Pancreas (tissue), 10 donors: ENCODE measurements around the gene NFATC2IP. TPM values are rescaled to one million over a fixed set of nuclear protein-coding genes. Genes with fewer than 3 reads are reported as not detected.
"Not testable (repeated sequence)": the region's sequence is repeated elsewhere in the genome, so short reads cannot be mapped to it uniquely, and the experiment has no call there.

Source experiments
- ATAC-seq, 4 donors: fragments of 200-7000 bp; cut with Tn5 transposase; one replicate each; pipeline versions ENCODE4 v1.8.0 to v1.9.1; 2020; ENCODE audit warnings: mild to moderate bottlenecking in 4 of 4, moderate library complexity in 4 of 4
- DNase-seq, 6 donors: peaks; one replicate each; pipeline ENCODE4 v3.0.0-alpha.2; 2020
- FAIRE-seq: peaks from 2 replicates; lab custom pipeline; 2012; peaks lifted over from hg19 to GRCh38; lab: Jason Lieb, UNC
- H3K27ac ChIP-seq, 4 donors: fragments of 200-600 bp; sonication (generic); 1 replicate in 3 of 4; 2 replicates in 1 of 4; pipeline versions ENCODE4 v1.5.0 to v1.8.0; 2020
- H3K27me3 ChIP-seq, 4 donors: fragments of 200-600 bp; one replicate each; pipeline ENCODE4 v1.8.0; 2021
- H3K36me3 ChIP-seq, 3 donors: fragments of 200-600 bp; sonication (generic) in 1 of 3; one replicate each; pipeline versions ENCODE4 v1.5.0 to v1.8.0; 2020 to 2021
- H3K4me1 ChIP-seq, 3 donors: fragments of 200-600 bp; one replicate each; pipeline ENCODE4 v1.8.0; 2021
- H3K4me3 ChIP-seq, 4 donors: fragments of 200-600 bp; sonication (generic) in 2 of 4; one replicate each; pipeline versions ENCODE4 v1.5.0 to v1.8.0; 2020 to 2021
- H3K9me3 ChIP-seq, 4 donors: fragments of 200-600 bp; one replicate each; pipeline ENCODE4 v1.8.0; 2021
- WGBS, 2 donors: extraction: QIAGEN DNeasy Blood & Tissue Kit; methylation state at CpG; one replicate each; pipeline ENCODE4 v1.1.7; 2013; 5-methylcytosine and 5-hydroxymethylcytosine counted together
- intact Hi-C, 3 donors: fragments of 100-400 bp; cut with DNase I; formaldehyde crosslinking; loops; one replicate each; pipeline versions ENCODE4 v1.11.1 to v1.14.2; 2022
- polyA plus RNA-seq, 2 donors: library from polyadenylated mRNA; stranded (reverse); fragments of 200-250 nt; gene quantifications; one replicate each; pipeline ENCODE4 v1.2.3, GENCODE V29; 2013
- total RNA-seq, 6 donors: library from RNA; stranded (reverse); fragmentation: NEBNext Ultra II Directional in 4 of 6; extraction: Animal tissue kit (Norgen Biotek cat#: 25700) in 4 of 6; gene quantifications; one replicate each; pipeline versions ENCODE4 v1.2.1 to v1.2.4, GENCODE V29; 2021 to 2023
- TF ChIP-seq, protein P1 (sequence below), 4 donors: fragments of 200-600 bp; sonication (generic) in 3 of 4; IDR thresholded peaks; one replicate each; pipeline versions ENCODE4 v1.5.0 to v1.8.0; 2021; ENCODE audit warnings: antibody characterized with exemption in 4 of 4
- donor health status: healthy with polysubstance abuse.
- donor health status: DM: no; HTN: no; CAD: no; lungs with moderate emphysema.
- donor health status: DM: no; HTN: no; CAD: no.
- donor health status: control.
- donor health status: control.
- donor health status: Bipolar disorder and iron deficiency.
- donor health status: DM: yes; HTN: yes; CAD: no.
- donor health status: DM: no; HTN: no; CAD: no.
- donor health status: DM: no; HTN: no; CAD: no.
- donor health status: DM: yes; HTN: yes; CAD: no.

The NFATC2IP gene
- total and polyA plus RNA-seq, 8 donors, result 9.2 to 22.0 (median 12.6) TPM

DNA sequence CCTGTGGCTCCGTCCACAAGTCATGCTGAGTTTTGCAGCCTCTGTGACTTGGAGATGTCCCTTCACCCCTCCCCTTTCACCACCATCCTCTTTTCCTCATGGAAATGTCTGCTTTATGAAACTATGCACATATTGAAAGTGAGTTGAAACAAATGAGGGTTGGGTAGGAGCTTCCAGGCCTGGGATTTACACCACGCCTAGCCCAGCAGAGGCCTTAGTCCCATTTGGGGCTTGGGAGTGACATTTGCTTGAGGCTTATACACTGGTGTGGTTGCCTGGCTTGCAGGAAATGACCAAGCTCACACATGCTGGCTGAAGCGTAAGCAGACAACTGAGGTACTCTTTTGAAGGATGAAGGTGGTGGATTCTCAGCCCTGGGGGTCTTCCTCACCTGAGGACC, 13.3 kb downstream of the NFATC2IP start:
- ATAC-seq (no peak), DNase-seq (no peak), FAIRE-seq (no peak)
- Histone ChIP-seq H3K27me3 (no peaks in the 10 kb centered on the region), H3K4me3 (no peak overlapping the region), H3K4me1 (no peaks in the 10 kb centered on the region), H3K36me3 (peaks cover 0 to 7% (median 7%) of the 10 kb centered on the region in 3 donors), H3K9me3 (no peaks in the 10 kb centered on the region), H3K27ac (no peak overlapping the region)
- intact Hi-C loops, result no loop called here
- TF ChIP-seq, protein P1, sequence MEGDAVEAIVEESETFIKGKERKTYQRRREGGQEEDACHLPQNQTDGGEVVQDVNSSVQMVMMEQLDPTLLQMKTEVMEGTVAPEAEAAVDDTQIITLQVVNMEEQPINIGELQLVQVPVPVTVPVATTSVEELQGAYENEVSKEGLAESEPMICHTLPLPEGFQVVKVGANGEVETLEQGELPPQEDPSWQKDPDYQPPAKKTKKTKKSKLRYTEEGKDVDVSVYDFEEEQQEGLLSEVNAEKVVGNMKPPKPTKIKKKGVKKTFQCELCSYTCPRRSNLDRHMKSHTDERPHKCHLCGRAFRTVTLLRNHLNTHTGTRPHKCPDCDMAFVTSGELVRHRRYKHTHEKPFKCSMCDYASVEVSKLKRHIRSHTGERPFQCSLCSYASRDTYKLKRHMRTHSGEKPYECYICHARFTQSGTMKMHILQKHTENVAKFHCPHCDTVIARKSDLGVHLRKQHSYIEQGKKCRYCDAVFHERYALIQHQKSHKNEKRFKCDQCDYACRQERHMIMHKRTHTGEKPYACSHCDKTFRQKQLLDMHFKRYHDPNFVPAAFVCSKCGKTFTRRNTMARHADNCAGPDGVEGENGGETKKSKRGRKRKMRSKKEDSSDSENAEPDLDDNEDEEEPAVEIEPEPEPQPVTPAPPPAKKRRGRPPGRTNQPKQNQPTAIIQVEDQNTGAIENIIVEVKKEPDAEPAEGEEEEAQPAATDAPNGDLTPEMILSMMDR (IDR thresholded peaks at IDR 0.05), result no peak
- 94 to 95% methylated on average over 3 of the region's 3 CpGs for WGBS, 2 donors

DNA sequence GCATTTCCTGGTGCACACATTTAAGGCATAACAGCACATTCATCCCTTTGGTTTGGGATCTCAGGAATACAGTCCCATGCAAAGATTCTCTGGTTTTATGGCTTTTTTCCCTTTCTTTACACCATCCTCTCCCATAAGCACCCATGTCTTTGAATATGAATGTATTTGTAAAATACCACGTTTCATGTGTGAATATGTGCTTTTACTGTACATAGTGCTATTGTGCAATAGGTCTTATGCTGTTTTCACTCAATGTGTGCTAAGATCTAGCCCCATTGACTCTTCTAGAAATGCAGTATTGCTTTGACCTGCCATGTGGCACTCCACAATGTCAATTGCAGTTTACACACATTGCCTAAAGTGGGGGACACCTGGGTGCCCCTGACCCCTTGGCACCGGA, 13.8 kb downstream of the NFATC2IP start:
- DNase-seq, result no peak
- Histone ChIP-seq H3K9me3 (no peaks in the 10 kb centered on the region), H3K4me1 (no peaks in the 10 kb centered on the region), H3K4me3 (no peak overlapping the region), H3K36me3 (peaks cover 0 to 7% (median 7%) of the 10 kb centered on the region in 3 donors), H3K27me3 (no peaks in the 10 kb centered on the region), H3K27ac (no peak overlapping the region)
- WGBS, 2 donors, result 83 to 89% methylated on average over 2 of the region's 2 CpGs
- intact Hi-C loops, result no loop called here
- ATAC-seq, result no peak
- FAIRE-seq, result no peak
- TF ChIP-seq, protein P1 (IDR thresholded peaks at IDR 0.05), result no peak

DNA sequence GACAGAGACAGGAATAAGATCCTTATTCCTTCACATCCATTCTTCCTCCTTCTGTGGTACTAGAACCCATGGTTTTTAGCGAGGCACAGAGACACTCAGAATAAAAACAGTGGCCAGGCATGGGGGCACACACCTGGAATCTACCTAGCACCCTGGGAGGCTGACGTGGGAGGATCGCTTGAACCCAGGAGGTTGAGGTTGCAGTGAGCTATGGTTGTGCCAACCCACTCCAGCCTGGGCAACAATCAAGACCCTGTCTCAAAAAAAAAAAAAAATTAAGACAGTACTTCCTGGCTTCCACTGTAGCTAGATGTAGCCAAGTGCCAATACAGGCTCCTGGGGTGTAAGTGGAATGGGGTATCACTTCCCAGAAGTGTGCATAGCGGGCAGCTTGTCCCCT, 16.4 kb downstream of the NFATC2IP start:
- intact Hi-C loops, result no loop called here
- TF ChIP-seq, protein P1 (IDR thresholded peaks at IDR 0.05), result no peak
- Histone ChIP-seq H3K9me3 (no peaks in the 10 kb centered on the region), H3K27ac (no peak overlapping the region), H3K4me1 (no peaks in the 10 kb centered on the region), H3K36me3 (peaks cover 0 to 7% (median 0%) of the 10 kb centered on the region in 3 donors), H3K27me3 (no peaks in the 10 kb centered on the region), H3K4me3 (no peak overlapping the region)
- ATAC-seq, result no peak
- no peak for FAIRE-seq
- no peak for DNase-seq
- 84 to 89% methylated on average over 4 of the region's 4 CpGs for WGBS, 2 donors

DNA sequence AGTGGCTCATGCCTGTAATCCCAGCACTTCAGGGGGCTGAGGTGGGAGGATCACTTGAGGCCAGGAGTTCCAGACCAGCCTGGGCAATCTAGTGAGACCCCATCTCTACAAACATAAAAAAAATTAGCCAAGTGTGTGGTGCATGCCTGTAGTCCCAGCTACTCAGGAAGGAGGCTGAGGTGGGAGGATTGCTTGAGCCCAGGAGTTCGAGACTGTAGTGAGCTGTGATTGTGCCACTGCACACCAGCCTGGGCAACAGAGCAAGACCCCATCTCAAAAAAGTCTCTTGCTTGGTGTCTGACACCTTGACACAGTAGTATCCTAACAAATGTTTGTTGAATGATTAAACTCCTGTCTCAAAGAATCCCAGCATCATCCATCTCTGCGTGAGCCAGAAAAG, 19.0 kb downstream of the NFATC2IP start:
- FAIRE-seq, H3K9me3 ChIP-seq, H3K4me1 ChIP-seq, H3K27ac ChIP-seq, H3K4me3 ChIP-seq, ATAC-seq, H3K27me3 ChIP-seq, H3K36me3 ChIP-seq, DNase-seq, intact Hi-C loops: not testable (repeated sequence)
- 69 to 77% methylated on average over 2 of the region's 2 CpGs for WGBS, 2 donors

DNA sequence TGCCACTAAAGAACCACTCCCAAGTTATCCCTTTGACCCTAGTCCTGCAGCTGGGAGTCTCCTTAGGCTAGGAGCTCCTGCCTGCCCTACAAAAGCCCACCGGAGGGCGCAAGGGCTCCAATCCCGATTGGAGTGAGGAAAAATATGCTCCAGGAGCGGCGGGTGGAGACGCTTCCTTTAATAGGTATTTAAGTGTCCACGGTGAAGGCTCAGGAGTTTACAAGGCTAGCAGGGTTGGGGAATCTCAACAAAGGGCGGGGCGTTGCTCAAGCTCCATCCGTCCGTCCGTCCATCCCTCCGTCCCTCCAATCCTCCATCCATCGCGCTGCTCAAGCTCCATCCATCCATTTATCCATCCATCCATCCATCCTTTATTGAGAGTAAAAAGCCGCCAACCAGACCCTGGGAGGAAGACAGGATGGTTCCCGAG, 23.3 kb downstream of the NFATC2IP start:
- no peaks in the 10 kb centered on the region for H3K36me3 ChIP-seq
- intact Hi-C loops, result no loop called here
- peak; percentile 36 to 70 (median 59) for ATAC-seq
- TF ChIP-seq, protein P1 (IDR thresholded peaks at IDR 0.05), result peak in 2 of 4 donors; percentile 24 to 29
- DNase-seq, result peak in 5 of 6 donors; percentile 24 to 63 (median 43)
- no peaks in the 10 kb centered on the region for H3K9me3 ChIP-seq
- FAIRE-seq, result no peak
- peak overlapping the region in 3 of 4 donors; percentile 38 to 61 (median 59) for H3K27ac ChIP-seq
- H3K27me3 ChIP-seq, result no peaks in the 10 kb centered on the region
- peaks cover 0 to 9% (median 6%) of the 10 kb centered on the region in 3 donors for H3K4me1 ChIP-seq
- 1% methylated on average over 17 of the region's 17 CpGs for WGBS, 2 donors
- peak overlapping the region; percentile 90 to 99 (median 94) for H3K4me3 ChIP-seq
